Renal cortical epithelial cell (primary cell): ENCODE measurements around the gene WFIKKN2. TPM values are rescaled to one million over a fixed set of nuclear protein-coding genes. Genes with fewer than 3 reads are reported as not detected.
"Not testable (repeated sequence)": the region's sequence is repeated elsewhere in the genome, so short reads cannot be mapped to it uniquely, and the experiment has no call there.

Source experiments
- DNase-seq: peaks from one replicate; pipeline ENCODE4 v3.0.0-alpha.2; 2011; ENCODE audit warnings: low read depth
- total RNA-seq: library from RNA; depleted of rRNA; stranded (reverse); fragments of >200 nt; gene quantifications from 2 replicates; pipeline ENCODE4 v1.2.3, GENCODE V29; 2014

The WFIKKN2 gene
- total RNA-seq, 1 donor from 2014 or later, result not detected

- no peak for DNase-seq
Observed at GRCh38 chr17:50875074-50875473, 39.7 kb downstream of the WFIKKN2 start.

DNA sequence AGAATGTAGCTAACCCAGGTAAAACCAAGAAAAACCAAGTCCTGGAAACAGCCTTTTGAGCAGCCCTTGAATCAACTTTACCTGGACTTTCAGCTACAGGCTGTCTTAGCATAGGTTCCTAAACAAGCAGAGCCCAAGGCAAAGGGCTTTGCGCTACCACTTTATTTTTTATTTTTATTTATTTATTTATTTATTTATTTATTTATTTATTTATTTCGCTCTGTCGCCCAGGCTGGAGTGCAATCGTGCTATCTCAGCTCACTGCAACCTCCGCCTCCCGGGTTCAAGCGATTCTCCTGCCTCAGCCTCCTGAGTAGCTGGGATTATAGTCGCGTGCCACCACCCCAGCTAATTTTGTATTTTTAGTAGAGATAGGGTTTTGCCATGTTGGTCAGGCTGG lies 41.7 kb downstream of the WFIKKN2 start:
- not testable (repeated sequence) for DNase-seq

DNA sequence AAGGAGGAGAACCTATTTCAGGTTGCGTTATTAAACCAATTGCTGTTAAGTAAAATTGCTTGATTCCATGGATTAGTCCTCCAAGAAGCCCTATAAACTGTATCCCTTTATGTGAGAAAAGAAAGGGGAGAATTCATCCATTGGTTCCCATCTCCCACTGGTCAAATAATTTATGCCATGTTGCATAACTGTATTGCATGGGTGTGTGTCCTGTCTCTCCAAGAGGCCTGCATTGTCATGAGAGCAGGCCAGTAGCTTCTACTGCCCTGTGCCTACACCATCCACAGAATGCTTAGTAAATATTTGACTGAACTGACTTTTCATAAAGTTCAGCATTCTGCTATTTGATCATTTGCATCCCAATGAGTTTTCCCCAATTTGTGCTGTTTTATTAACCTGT lies 42.5 kb downstream of the WFIKKN2 start:
- DNase-seq, result no peak

DNA sequence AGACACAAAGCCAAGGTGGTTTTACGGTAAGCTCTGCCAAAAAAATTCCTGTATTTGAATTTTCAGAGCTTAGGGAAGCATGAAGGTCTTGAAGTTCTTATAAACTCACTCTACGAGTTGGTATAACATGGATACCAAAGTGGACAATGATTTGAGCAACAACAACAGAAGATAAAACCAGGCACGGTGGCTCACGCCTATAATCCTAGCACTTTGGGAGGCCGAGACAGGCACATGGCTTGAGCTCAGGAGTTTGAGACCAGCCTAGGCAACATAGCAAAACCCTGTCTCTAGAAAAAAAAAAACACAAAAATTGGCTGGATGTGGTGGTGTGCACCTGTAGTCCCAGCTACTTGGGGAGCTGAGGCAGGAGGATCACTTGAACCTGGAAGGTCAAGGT lies 43.7 kb downstream of the WFIKKN2 start:
- DNase-seq, result no peak

- no peak for DNase-seq
Observed at GRCh38 chr17:50881182-50881581, 45.8 kb downstream of the WFIKKN2 start.

DNA sequence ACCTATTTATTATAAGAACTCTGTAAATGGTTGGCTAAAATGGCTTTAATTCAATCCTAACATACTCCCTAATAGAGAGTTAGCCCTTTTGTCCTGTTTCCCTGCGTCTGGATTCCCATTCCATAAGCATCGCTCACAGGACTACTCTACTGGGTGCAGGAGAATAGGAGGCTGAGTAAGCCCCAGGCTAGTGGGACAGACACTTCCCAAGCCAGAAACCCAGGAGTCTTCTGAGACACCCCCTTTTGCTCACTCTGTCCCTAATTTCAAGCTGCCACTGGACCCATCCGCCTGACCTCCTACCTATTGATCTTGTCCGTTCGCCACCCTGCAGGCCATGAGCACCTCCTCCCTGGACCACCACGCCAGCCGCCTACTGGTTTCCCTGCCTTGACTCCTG lies 47.5 kb downstream of the WFIKKN2 start:
- peak; percentile 74 for DNase-seq

DNA sequence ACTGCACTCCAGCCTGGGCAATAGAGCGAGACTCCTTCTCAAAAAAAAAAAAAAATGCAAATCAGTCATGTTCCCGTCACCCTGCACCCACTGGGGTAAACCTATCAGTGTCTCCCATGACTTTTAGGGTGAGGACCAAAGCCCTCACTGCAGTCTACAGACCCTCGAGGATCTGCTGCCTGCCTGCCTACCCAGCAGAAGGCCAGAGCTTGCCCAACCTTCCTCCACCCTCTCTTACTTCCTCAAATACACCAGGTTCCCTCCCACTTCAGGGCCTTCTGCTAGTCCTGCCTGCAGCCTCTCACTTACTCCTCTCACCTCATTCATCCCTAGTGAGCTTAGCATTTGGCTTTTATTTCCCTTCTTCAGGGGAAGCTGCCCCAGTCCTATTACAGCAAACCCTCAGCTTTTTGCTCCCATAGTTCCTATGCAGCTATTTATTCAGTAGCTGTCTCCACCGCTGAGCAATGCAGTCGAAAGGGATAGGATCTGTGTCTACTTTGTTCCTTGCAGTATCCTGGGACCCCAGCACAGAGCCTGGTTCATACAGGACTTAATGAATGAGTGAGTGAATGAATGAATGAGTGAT lies 48.6 kb downstream of the WFIKKN2 start:
- no peak for DNase-seq

DNA sequence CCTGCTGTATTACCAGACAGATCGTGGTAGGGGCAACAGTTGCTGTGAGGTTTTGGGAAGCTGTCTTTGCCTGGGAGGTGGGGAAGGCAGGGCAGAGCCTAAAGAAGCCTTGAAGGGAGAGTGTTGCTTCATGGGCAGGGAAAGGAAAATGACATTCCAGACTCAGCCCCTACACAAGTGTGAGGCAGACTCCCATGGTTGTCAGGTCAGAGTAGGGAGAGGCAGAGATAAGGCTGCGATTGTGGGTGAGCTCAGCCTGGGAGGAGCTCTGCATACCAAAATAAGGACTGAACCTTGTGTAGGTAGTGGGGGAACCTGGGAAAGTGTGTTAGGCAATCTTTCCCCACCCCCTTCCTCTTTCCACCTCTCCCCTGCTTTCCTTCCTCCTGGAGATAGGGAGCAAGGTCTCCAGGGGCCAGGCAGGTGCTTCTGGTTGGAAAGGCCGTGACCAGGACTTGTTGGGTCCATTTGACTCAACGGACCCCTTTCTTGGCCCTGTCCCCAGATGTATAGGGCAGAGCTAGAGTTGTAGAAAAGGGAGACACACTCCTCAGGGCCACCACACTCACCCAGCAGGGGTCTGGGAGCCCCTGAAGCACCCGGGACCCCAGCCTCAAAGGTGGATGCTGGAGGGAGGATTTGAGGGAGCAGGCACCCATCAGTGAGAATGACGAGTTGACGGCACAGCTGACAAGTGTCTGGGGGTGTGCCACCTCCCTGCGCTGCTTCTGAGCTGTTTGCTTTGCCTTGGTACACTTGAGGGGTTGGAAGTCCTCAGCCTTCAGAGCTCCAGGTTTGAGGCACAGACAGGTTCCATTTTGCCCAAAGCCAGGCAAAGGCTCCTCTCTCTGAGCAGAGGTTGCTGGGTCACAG lies 49.3 kb downstream of the WFIKKN2 start:
- DNase-seq, result no peak

DNA sequence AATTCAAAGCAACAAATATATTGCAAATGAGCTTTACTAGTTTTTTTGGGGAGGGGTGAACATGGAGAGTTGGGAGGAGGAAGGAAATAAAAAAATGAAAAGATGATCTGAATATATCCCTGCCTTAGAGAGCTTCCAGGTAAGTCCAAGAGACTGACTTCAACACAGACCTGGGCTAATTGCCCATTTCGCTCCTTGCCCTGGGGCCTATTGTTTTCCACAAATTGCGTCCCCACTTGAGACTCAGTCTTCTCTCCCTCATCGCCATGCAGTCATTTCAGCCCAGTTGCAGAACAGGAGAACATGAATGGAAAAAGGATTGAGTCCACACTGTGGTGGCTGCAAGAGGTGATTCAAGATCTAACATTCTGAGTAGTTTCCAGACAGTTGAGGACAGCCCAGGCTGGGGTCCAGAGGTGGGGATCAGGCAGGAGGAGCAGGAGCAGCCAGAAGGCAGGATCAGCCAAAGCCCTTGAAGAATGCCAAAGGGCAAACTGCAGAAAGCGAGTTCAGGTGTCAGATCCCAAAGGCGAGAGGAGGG lies 52.4 kb downstream of the WFIKKN2 start:
- no peak for DNase-seq

GRCh38 chr17:50889528-50890118 lies 54.2 kb downstream of the WFIKKN2 start:
- no peak for DNase-seq

- DNase-seq, result peak; percentile 47
Observed at GRCh38 chr17:50890675-50891516, 55.5 kb downstream of the WFIKKN2 start.

GRCh38 chr17:50891577-50891989 lies 56.2 kb downstream of the WFIKKN2 start:
- no peak for DNase-seq

Other genes with a start within 250 kb of the WFIKKN2 start
- gene ABCC3, start 200.7 kb upstream of the WFIKKN2 start, total RNA-seq, result 28.3 and 250 TPM in 2 replicates
- 25.1 and 36.3 TPM in 2 replicates for gene ANKRD40, start 127.7 kb upstream of the WFIKKN2 start, total RNA-seq
- gene LUC7L3, start 116.0 kb upstream of the WFIKKN2 start, total RNA-seq, result 11.5 and 41.9 TPM in 2 replicates
- gene ANKRD40CL, start 68.1 kb upstream of the WFIKKN2 start, total RNA-seq, result not detected in 2 replicates
- 8.5 and 19.5 TPM in 2 replicates for gene TOB1, start 30.8 kb downstream of the WFIKKN2 start, total RNA-seq